Measurements from ENCODE around the gene ADGRB3. TPM values are rescaled to one million over a fixed set of nuclear protein-coding genes. Genes with fewer than 3 reads are reported as not detected.
"Not testable (repeated sequence)": the region's sequence is repeated elsewhere in the genome, so short reads cannot be mapped to it uniquely, and the experiment has no call there.

The ADGRB3 gene
- total and polyA plus RNA-seq, 2 donors (not counting 3 experiments of a cell fraction or from before 2014, with no cell fraction given): not detected

DNA sequence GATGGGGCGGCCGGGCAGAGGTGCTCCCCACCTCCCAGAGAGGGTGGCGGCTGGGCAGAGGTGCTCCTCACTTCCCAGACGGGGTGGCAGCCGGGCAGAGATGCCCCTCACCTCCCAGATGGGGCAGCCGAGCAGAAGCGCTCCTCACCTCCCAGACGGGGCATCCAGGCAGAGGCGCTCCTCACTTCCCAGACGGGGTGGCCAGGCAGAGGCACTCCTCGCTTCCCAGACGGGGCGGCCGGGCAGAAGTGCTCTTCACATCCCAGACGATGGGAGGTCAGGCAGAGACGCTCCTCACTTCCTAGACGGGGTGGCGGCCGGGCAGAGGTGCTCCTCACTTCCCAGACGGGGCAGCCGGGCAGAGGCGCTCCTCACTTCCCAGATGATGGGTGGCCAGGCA is 798.0 kb downstream of the ADGRB3 start:
- FAIRE-seq; H3K4me1 ChIP-seq (ENCODE audit: control insufficient read depth, extremely low read depth, insufficient read depth, low read length); BruUV-seq (replicated peaks); H3K4me2 ChIP-seq (ENCODE audit: insufficient read depth, low read length); H3K9ac ChIP-seq (replicated peaks; ENCODE audit: extremely low read depth, insufficient read depth, low read length); H3K27me3 ChIP-seq (ENCODE audit: control insufficient read depth in 2 of 2, insufficient read depth in 2 of 2, low read length in 2 of 2); H2AFZ ChIP-seq (ENCODE audit: low read depth, low read length); H3K9me1 ChIP-seq (replicated peaks; ENCODE audit: control insufficient read depth, extremely low read depth, insufficient read depth, low read length); dilution Hi-C loops (cut with MboI; ENCODE audit: extremely low pct_ligation_motif_present, low sequenced_read_pairs); intact Hi-C loops (cut with micrococcal nuclease); H3K36me3 ChIP-seq (ENCODE audit: control insufficient read depth in 2 of 2, extremely low read depth in 1 of 2, insufficient read depth in 2 of 2, low read length in 2 of 2); H3K79me2 ChIP-seq (ENCODE audit: control insufficient read depth, insufficient read depth, low read length); DNase-seq (ENCODE audit: low read depth, low spot score); H3K27ac ChIP-seq (ENCODE audit: insufficient read depth, low read depth, low read length); H3K9me3 ChIP-seq (replicated peaks; ENCODE audit: control insufficient read depth, insufficient read depth, low read length); H4K20me1 ChIP-seq (replicated peaks; ENCODE audit: control insufficient read depth, extremely low read depth, insufficient read depth, low read length); CTCF ChIA-PET; POLR2A ChIA-PET; H3K4me3 ChIP-seq (replicated peaks in 1 of 3; ENCODE audit: insufficient read depth in 1 of 3, low read depth in 1 of 3, low read length in 3 of 3): not testable (repeated sequence)

DNA sequence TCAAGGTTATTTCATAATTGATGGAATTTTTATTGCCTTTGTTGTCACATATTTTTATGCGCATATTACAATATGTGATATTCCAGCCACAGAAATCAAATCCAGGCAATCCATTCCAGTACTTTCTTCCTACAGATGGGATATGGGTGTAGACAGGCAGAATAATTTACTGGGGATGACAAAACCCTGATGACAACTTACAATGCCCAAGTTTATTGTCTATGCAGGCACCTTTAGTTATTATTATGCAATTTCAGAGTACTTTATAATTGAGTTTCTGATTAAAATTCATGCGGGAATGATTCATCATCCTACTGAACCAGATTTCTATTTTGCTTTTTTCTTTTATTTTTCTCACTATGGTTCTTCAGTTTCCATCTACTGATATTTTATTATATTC is 803.0 kb downstream of the ADGRB3 start:
- H3K27me3 ChIP-seq (ENCODE audit: control insufficient read depth in 2 of 2, insufficient read depth in 2 of 2, low read length in 2 of 2): no peaks in the 10 kb centered on the region
- TF ChIP-seq FOS (IDR thresholded peaks at IDR 0.05; ENCODE audit: borderline replicate concordance, insufficient read depth, low read length) (no peak), EZH2 (IDR thresholded peaks at IDR 0.05; ENCODE audit: borderline replicate concordance, low read depth, low read length, severe bottlenecking) (no peak), JUN (IDR thresholded peaks at IDR 0.05; ENCODE audit: borderline replicate concordance, insufficient read depth, insufficient read length, low read depth) (no peak), POLR2AphosphoS5 (IDR thresholded peaks at IDR 0.05; ENCODE audit: insufficient read depth, low read depth, low read length) (no peak), POLR2A (IDR thresholded peaks at IDR 0.05; ENCODE audit: low read depth, low read length) (no peak), MYC (IDR thresholded peaks at IDR 0.05; ENCODE audit: low read depth, low read length) (no peak), GATA2 (IDR thresholded peaks at IDR 0.05; ENCODE audit: insufficient read depth, insufficient read length, low read depth, low read length) (no peak)
- TF ChIP-seq, protein P1, sequence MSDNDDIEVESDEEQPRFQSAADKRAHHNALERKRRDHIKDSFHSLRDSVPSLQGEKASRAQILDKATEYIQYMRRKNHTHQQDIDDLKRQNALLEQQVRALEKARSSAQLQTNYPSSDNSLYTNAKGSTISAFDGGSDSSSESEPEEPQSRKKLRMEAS (IDR thresholded peaks at IDR 0.05; ENCODE audit: insufficient read depth, insufficient read length): no peak
- TF ChIP-seq, protein P2, sequence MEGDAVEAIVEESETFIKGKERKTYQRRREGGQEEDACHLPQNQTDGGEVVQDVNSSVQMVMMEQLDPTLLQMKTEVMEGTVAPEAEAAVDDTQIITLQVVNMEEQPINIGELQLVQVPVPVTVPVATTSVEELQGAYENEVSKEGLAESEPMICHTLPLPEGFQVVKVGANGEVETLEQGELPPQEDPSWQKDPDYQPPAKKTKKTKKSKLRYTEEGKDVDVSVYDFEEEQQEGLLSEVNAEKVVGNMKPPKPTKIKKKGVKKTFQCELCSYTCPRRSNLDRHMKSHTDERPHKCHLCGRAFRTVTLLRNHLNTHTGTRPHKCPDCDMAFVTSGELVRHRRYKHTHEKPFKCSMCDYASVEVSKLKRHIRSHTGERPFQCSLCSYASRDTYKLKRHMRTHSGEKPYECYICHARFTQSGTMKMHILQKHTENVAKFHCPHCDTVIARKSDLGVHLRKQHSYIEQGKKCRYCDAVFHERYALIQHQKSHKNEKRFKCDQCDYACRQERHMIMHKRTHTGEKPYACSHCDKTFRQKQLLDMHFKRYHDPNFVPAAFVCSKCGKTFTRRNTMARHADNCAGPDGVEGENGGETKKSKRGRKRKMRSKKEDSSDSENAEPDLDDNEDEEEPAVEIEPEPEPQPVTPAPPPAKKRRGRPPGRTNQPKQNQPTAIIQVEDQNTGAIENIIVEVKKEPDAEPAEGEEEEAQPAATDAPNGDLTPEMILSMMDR (IDR thresholded peaks at IDR 0.05; ENCODE audit: extremely low read depth in 1 of 2, insufficient read depth in 1 of 2, low read depth in 1 of 2, low read length in 2 of 2): no peak
- dilution Hi-C loops (cut with MboI; ENCODE audit: extremely low pct_ligation_motif_present, low sequenced_read_pairs): no loop called here

More for the DNA sequence above, 803.0 kb downstream of the ADGRB3 start:
- CTCF ChIA-PET: no interaction called here
- no TSS peak for BruUV-seq (replicated peaks)
- POLR2A ChIA-PET: no interaction called here
- no peak overlapping the region for H3K4me2 ChIP-seq (ENCODE audit: insufficient read depth, low read length)
- intact Hi-C loops (cut with micrococcal nuclease): no loop called here
- H3K79me2 ChIP-seq (ENCODE audit: control insufficient read depth, insufficient read depth, low read length): no peaks in the 10 kb centered on the region
- no peaks in the 10 kb centered on the region for H4K20me1 ChIP-seq (replicated peaks; ENCODE audit: control insufficient read depth, extremely low read depth, insufficient read depth, low read length)
- FAIRE-seq (no peak), DNase-seq (ENCODE audit: low read depth, low spot score) (no peak)
- no peaks in the 10 kb centered on the region for H3K9me1 ChIP-seq (replicated peaks; ENCODE audit: control insufficient read depth, extremely low read depth, insufficient read depth, low read length)
- no peaks in the 10 kb centered on the region for H3K9me3 ChIP-seq (replicated peaks; ENCODE audit: control insufficient read depth, insufficient read depth, low read length)
- H2AFZ ChIP-seq (ENCODE audit: low read depth, low read length): no peak overlapping the region
- no peak overlapping the region for H3K4me3 ChIP-seq (replicated peaks in 1 of 3; ENCODE audit: insufficient read depth in 1 of 3, low read depth in 1 of 3, low read length in 3 of 3)
- H3K36me3 ChIP-seq (ENCODE audit: control insufficient read depth in 2 of 2, extremely low read depth in 1 of 2, insufficient read depth in 2 of 2, low read length in 2 of 2): no peaks in the 10 kb centered on the region
- no peak overlapping the region for H3K9ac ChIP-seq (replicated peaks; ENCODE audit: extremely low read depth, insufficient read depth, low read length)
- no peak overlapping the region for H3K27ac ChIP-seq (ENCODE audit: insufficient read depth, low read depth, low read length)
- no peaks in the 10 kb centered on the region for H3K4me1 ChIP-seq (ENCODE audit: control insufficient read depth, extremely low read depth, insufficient read depth, low read length)
